ENCODE measurements around the gene FKBP1A.
"Not testable (repeated sequence)": the region's sequence is repeated elsewhere in the genome, so short reads cannot be mapped to it uniquely, and the experiment has no call there.

Gene FKBP1A

GRCh38 chr20:1362484-1362883 lies 30.4 kb downstream of the FKBP1A start:
- no peak for DNase-seq

GRCh38 chr20:1360094-1360846 lies 32.6 kb downstream of the FKBP1A start:
- DNase-seq: no peak

GRCh38 chr20:1357921-1358671 lies 34.8 kb downstream of the FKBP1A start:
- no peak for DNase-seq

GRCh38 chr20:1353956-1354355 lies 38.9 kb downstream of the FKBP1A start:
- DNase-seq: no peak

GRCh38 chr20:1346315-1346969 lies 46.4 kb downstream of the FKBP1A start:
- no peak for DNase-seq

- no peak for DNase-seq
Measured at GRCh38 chr20:1345756-1346093, 47.1 kb downstream of the FKBP1A start.

- DNase-seq: no peak
Measured at GRCh38 chr20:1345030-1345755, 47.7 kb downstream of the FKBP1A start.

- not testable (repeated sequence) for DNase-seq
Measured at GRCh38 chr20:1343446-1344124, 49.3 kb downstream of the FKBP1A start.

- no peak for DNase-seq
Measured at GRCh38 chr20:1341561-1342265, 51.1 kb downstream of the FKBP1A start.

GRCh38 chr20:1338801-1339200 lies 54.1 kb downstream of the FKBP1A start:
- no peak for DNase-seq

GRCh38 chr20:1338096-1338495 lies 54.8 kb downstream of the FKBP1A start:
- no peak for DNase-seq

- DNase-seq: no peak
Measured at GRCh38 chr20:1337441-1337840, 55.4 kb downstream of the FKBP1A start.

- no peak for DNase-seq
Measured at GRCh38 chr20:1336699-1337367, 56.0 kb downstream of the FKBP1A start.

GRCh38 chr20:1335961-1336698 lies 56.7 kb downstream of the FKBP1A start:
- no peak for DNase-seq

- DNase-seq: no peak
Measured at GRCh38 chr20:1334761-1335160, 58.1 kb downstream of the FKBP1A start.

GRCh38 chr20:1334370-1334731 lies 58.5 kb downstream of the FKBP1A start:
- no peak for DNase-seq

GRCh38 chr20:1333462-1334369 lies 59.1 kb downstream of the FKBP1A start:
- DNase-seq: no peak

GRCh38 chr20:1332749-1333300 lies 60.0 kb downstream of the FKBP1A start:
- DNase-seq: no peak

GRCh38 chr20:1331801-1332453 lies 60.9 kb downstream of the FKBP1A start:
- DNase-seq: no peak

All from T-helper 9 cell (primary cell).